ENCODE results near the gene BMP4. TPM values are rescaled to one million over a fixed set of nuclear protein-coding genes. Genes with fewer than 3 reads are reported as not detected.

The BMP4 gene
- total and polyA plus RNA-seq, 2 of the 13 experiments (the other 11 are each of a cell fraction or from before 2014, with no cell fraction given): 56.4 to 169 TPM

DNA sequence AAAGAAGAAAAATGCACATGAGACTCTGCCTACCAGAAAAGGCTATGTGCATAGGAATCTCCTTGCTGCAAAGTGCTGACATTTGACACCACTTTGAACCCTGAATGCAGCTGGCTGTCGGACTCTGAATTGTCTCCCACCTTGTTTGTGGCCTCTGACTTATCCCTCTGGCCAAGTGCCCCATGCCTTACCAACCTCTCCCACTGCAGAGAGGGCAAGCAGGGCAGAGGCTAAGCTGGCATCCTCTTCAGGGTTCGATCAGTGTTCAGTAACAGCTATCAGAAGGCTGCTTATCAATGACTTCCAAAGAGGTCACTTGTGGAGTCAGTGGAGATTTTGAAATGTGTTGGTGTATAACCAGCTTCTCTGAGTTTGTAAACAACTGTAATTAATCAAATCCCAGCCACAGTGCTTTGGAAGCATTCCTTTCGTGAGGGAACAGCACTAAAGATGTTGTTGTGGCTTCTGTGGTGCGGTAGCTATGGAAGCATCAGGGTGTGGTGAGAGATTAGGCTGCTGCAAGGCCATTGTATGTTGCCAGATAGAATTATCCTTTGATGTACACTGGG, 22.6 kb upstream of the BMP4 start (continued):
- TF ChIP-seq KLF16 (CRISPR knock-in tag; IDR thresholded peaks at IDR 0.05) (no peak), HOXA9 (CRISPR knock-in tag; IDR thresholded peaks at IDR 0.05; ENCODE audit: borderline replicate concordance) (no peak), TCF7 (IDR thresholded peaks at IDR 0.05; ENCODE audit: low read depth) (peak; percentile 66), EZH2 (conservative IDR thresholded peaks at IDR 0.05; ENCODE audit: low read depth, low read length) (no peak), ZNF773 (CRISPR knock-in tag; IDR thresholded peaks at IDR 0.05; ENCODE audit: borderline replicate concordance) (no peak), MIER3 (CRISPR knock-in tag; IDR thresholded peaks at IDR 0.05; ENCODE audit: borderline replicate concordance) (peak; percentile 55; the same call in 1 of the 2 replicates), PAF1 (CRISPR knock-in tag; IDR thresholded peaks at IDR 0.05) (no peak), ZFP90 (CRISPR knock-in tag; IDR thresholded peaks at IDR 0.05; ENCODE audit: borderline replicate concordance) (no peak), ZNF431 (CRISPR knock-in tag; IDR thresholded peaks at IDR 0.05; ENCODE audit: borderline replicate concordance, low read depth) (no peak), RAD21 (CRISPR knock-in tag; IDR thresholded peaks at IDR 0.05) (no peak; the same call in 1 of the 2 replicates), ZNF674 (CRISPR knock-in tag; IDR thresholded peaks at IDR 0.05; ENCODE audit: low read depth) (no peak), ZNF589 (CRISPR knock-in tag; conservative IDR thresholded peaks at IDR 0.05) (no peak), ZNF383 (CRISPR knock-in tag; IDR thresholded peaks at IDR 0.05; ENCODE audit: borderline replicate concordance) (no peak), ZNF205 (CRISPR knock-in tag; IDR thresholded peaks at IDR 0.05) (no peak), ZBTB3 (CRISPR knock-in tag; IDR thresholded peaks at IDR 0.05; ENCODE audit: borderline replicate concordance, low read depth) (no peak), NAIF1 (CRISPR knock-in tag; IDR thresholded peaks at IDR 0.05; ENCODE audit: borderline replicate concordance) (no peak), RBM39 (IDR thresholded peaks at IDR 0.05; ENCODE audit: low read depth, low read length, poor library complexity, severe bottlenecking) (no peak)
- TF ChIP-seq, protein P1, sequence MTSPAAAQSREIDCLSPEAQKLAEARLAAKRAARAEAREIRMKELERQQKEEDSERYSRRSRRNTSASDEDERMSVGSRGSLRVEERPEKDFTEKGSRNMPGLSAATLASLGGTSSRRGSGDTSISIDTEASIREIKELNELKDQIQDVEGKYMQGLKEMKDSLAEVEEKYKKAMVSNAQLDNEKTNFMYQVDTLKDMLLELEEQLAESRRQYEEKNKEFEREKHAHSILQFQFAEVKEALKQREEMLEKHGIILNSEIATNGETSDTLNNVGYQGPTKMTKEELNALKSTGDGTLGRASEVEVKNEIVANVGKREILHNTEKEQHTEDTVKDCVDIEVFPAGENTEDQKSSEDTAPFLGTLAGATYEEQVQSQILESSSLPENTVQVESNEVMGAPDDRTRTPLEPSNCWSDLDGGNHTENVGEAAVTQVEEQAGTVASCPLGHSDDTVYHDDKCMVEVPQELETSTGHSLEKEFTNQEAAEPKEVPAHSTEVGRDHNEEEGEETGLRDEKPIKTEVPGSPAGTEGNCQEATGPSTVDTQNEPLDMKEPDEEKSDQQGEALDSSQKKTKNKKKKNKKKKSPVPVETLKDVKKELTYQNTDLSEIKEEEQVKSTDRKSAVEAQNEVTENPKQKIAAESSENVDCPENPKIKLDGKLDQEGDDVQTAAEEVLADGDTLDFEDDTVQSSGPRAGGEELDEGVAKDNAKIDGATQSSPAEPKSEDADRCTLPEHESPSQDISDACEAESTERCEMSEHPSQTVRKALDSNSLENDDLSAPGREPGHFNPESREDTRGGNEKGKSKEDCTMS (CRISPR knock-in tag; conservative IDR thresholded peaks at IDR 0.05): no peak
- TF ChIP-seq, protein P2, sequence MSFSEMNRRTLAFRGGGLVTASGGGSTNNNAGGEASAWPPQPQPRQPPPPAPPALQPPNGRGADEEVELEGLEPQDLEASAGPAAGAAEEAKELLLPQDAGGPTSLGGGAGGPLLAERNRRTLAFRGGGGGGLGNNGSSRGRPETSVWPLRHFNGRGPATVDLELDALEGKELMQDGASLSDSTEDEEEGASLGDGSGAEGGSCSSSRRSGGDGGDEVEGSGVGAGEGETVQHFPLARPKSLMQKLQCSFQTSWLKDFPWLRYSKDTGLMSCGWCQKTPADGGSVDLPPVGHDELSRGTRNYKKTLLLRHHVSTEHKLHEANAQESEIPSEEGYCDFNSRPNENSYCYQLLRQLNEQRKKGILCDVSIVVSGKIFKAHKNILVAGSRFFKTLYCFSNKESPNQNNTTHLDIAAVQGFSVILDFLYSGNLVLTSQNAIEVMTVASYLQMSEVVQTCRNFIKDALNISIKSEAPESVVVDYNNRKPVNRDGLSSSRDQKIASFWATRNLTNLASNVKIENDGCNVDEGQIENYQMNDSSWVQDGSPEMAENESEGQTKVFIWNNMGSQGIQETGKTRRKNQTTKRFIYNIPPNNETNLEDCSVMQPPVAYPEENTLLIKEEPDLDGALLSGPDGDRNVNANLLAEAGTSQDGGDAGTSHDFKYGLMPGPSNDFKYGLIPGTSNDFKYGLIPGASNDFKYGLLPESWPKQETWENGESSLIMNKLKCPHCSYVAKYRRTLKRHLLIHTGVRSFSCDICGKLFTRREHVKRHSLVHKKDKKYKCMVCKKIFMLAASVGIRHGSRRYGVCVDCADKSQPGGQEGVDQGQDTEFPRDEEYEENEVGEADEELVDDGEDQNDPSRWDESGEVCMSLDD (CRISPR knock-in tag; IDR thresholded peaks at IDR 0.05; ENCODE audit: borderline replicate concordance): no peak
- TF ChIP-seq, protein P3, sequence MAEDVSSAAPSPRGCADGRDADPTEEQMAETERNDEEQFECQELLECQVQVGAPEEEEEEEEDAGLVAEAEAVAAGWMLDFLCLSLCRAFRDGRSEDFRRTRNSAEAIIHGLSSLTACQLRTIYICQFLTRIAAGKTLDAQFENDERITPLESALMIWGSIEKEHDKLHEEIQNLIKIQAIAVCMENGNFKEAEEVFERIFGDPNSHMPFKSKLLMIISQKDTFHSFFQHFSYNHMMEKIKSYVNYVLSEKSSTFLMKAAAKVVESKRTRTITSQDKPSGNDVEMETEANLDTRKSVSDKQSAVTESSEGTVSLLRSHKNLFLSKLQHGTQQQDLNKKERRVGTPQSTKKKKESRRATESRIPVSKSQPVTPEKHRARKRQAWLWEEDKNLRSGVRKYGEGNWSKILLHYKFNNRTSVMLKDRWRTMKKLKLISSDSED (CRISPR knock-in tag; IDR thresholded peaks at IDR 0.05): no peak
- TF ChIP-seq, protein P4, sequence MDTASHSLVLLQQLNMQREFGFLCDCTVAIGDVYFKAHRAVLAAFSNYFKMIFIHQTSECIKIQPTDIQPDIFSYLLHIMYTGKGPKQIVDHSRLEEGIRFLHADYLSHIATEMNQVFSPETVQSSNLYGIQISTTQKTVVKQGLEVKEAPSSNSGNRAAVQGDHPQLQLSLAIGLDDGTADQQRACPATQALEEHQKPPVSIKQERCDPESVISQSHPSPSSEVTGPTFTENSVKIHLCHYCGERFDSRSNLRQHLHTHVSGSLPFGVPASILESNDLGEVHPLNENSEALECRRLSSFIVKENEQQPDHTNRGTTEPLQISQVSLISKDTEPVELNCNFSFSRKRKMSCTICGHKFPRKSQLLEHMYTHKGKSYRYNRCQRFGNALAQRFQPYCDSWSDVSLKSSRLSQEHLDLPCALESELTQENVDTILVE (CRISPR knock-in tag; IDR thresholded peaks at IDR 0.05): no peak
- TF ChIP-seq, protein P5, sequence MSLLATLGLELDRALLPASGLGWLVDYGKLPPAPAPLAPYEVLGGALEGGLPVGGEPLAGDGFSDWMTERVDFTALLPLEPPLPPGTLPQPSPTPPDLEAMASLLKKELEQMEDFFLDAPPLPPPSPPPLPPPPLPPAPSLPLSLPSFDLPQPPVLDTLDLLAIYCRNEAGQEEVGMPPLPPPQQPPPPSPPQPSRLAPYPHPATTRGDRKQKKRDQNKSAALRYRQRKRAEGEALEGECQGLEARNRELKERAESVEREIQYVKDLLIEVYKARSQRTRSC (CRISPR knock-in tag; IDR thresholded peaks at IDR 0.05; ENCODE audit: low read depth): no peak

Data from HepG2 (cell line).